Endometrium (tissue), 2 donors: ENCODE measurements around the gene PLCXD3.
"Not testable (repeated sequence)": the region's sequence is repeated elsewhere in the genome, so short reads cannot be mapped to it uniquely, and the experiment has no call there.

ENCODE experiments used
- FAIRE-seq: peaks from 2 replicates; lab custom pipeline; 2012; peaks lifted over from hg19 to GRCh38; lab: Jason Lieb, UNC
- donor health status: control.
- donor health status: control.

The PLCXD3 gene

DNA sequence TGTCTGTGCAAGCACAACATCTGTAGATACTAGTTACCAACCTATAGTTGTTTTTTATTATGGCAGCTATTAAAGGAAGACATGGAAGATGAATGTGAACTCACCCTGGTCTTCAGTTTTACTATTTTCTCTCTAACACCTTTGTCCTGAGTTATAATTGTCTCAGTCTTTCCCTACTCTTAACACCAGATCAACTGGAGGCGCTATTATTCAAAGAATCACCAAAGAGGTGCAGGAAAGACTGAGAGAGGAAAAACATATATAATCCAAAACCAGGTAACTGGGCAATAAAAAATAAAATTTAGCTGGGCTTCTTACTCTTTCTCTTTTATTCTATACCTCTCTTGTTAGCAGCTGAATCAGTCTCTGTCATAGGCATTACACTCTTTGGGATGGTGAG is 162.8 kb downstream of the PLCXD3 start:
- FAIRE-seq: no peak

DNA sequence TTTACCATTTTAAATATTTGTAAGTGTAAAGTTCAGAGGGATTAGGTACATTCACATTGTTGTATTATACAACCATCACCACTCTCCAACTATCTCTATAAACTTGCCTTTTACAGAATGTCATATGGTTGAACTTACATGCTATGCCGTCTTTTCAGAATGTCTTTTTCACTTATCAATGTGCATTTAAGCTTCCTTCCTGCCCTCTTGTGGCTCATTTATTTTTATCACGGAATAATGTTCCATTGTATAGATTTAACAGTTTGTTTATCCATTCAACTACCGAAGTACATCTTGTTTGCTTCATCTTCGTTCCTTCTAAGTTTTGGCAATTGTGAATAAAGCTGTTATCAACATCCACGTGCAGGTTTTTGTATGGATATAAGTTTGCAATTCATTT is 163.8 kb downstream of the PLCXD3 start:
- no peak for FAIRE-seq

DNA sequence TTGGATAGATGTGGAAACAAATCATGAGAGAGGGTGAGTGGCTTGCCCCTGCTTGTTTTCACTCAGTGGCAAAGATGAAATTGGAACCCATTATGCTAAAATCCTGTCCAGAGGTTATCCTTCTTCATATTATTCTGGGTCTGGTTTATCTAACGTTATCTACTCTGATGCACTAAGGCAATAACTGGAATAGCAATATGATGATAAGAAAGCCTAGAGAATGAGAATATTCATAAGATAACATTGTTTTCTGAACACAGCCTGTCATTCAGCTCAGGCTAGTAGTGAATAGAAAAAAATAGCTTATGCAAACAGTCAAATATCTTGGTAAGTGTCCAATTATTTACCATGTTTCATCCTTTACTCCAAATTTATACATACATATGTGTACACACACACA is 165.1 kb downstream of the PLCXD3 start:
- FAIRE-seq: no peak

DNA sequence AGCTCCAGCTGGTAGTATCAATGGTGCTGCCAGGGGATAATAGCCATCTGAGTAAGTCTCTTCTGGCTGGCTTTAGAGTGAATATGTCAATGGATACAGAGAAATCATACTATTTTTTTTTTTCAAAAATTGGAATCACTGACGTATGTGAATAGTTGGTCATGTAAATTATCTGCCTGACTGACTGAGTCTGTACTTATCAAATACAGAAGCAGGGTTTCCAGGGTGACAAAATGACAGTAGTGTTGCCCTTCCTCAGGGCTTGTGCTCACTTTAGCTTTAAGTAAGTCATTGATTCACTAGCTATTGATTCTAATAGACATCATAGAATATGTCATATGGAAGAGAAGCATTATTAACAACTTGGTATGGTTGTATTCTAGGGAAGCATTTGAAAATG is 171.1 kb downstream of the PLCXD3 start:
- FAIRE-seq: no peak

DNA sequence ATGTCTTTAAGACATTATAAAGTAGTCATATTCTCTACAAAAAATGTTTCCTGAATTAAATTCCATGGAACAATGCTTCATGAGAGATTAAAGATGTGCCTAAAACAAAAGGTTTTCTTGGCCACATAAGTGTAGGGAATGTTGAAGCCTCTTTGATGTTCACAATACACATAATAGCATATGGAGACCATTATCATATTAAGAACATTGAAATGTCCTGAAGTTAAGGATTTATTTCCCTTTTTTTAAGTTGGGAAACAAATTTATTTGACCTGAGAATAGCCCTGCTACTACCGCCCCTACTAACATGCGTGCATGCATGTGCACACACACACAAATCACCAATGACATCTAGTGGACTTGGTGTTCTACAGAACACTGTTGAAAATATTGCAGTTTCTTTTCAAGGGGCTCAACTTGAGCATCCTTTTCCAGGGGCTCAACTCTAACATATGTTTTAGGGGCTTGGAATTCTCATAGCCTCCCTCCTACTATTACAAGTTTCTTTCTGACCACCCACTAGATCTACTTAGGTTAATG is 172.2 kb downstream of the PLCXD3 start:
- FAIRE-seq: no peak

DNA sequence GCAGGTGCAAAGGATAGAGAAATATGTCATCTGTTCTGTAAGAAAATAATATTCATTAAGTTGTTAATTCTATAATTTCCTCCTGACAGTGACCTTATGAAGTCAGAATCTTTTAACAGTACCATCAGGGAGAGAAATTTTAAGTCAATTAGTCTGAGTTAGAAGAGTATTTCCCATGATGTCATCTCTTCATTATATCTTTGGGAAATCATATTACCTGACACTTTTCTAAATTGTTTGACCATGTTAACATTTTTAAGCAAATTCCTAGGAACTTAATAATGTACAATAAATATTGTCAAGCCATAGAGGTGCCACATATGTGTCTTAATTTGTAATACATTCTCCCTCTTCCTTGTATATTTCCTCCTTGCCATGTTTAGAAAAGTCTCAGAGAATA is 172.7 kb downstream of the PLCXD3 start:
- FAIRE-seq: no peak

DNA sequence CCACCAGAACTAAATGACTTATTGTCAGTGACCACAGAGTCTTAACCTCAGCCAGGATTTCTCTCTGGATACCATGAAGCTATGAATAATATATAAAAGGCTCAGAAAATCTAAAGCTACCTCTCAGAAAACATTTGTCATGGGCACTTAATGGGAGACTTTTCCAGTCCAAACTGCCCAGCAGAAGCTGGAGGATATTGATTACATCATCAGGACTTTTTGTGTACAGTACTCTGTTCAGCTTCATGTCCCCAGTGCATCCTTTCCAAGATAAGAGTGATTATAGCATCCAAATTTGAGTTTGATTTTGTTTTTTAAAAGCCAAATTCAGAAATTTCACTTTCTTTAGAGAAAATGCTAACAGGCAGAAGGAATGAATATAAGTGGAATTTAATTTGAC is 173.2 kb downstream of the PLCXD3 start:
- FAIRE-seq: no peak

DNA sequence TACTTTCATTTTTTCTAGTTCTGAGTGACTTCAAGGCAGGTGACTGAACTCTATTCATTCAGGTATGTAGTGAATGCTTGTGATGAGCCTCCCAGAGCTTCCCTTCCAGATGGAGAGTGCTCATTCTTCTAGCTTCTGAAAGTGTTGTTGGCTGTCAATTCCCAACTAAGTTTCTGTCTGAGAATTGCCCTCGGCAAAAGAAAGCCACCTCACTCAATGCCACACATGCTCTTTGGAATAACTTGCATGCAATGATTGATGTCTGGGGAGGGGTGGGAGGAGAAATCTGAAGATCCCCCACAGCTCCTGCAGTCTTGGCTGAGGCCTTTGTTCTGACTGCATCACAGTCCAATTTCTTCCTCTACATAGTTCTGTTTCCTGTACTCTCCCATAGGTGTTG is 173.9 kb downstream of the PLCXD3 start:
- no peak for FAIRE-seq

DNA sequence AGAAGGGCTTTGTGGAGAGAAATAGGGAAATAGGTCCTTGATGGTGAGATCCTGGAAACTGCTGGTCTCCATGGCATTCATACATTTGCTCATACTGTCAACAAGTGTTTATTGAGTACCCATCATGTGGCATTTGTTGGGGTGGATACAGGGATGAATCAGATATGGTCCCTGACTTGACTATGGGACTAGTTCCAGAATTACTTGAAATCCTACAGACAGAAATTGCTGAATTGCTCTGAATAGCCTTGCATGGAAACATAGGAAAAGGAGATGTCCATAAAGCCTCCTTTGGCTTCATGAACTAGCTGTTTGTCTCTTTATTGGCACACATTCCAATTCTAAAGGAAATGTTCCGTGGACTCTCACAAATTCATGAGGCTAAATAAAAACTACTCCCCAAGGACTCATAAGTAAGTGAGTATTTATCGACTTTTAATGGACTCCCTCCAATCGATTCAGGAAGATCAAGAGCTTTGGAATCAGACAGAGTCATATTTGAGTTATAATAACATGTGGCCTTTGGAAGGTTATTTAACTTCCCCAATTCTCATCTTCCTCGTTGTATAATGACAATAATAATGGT is 174.7 kb downstream of the PLCXD3 start:
- FAIRE-seq: no peak

DNA sequence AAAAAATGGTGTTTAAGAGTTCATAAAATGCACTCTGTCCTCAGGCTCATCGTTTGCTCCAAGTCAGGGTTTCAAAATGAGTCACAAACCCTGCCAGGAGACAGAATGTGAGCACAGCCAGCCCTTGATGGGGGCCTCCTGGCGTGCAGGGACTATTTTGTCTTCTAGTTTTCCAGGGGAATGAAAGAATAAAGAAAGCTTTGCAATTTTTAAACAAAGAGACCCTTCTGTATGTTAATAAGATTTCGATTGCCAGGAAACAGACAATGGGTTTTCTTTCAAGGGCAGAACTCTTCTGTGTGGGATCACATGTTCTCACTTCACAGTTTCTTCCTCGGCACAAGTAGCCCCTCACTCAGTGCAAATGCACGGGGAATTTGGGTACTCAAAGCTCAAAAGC is 175.6 kb downstream of the PLCXD3 start:
- FAIRE-seq: no peak

DNA sequence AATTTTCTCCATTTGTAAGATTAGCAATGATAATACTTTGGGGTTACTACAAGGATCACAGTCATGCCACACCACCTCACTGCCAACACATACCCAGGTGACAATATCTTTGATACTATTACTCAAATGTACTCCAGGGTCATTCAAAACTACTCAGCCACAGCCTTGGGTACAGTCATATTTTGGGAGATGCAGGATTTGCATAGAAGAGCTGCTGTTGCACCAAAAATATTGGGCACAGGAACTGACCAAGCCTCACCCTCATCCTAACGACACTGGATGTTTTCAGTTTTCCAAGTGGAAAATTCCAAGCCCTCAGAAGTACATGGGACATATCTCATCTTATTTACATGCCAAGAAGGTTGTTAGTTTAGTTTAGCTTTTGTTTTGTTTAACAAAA is 176.2 kb downstream of the PLCXD3 start:
- no peak for FAIRE-seq

DNA sequence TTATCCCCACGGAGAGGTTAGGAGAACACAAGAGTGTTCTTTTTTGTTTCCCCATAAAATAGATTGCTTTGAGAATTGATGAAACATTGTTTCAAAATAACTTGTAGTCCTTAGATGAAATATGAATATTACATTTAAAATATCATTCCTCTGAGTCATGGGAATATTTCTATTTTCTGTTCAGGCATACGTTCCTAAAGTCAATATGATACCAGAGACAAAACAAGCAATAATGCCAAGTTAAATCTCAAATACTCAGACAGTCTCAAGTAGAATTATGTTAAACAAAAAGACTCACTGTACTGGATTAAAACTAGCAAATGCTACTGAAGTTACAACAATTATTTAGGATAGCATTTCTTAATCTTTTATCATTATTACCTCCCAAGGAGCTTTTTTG is 185.3 kb downstream of the PLCXD3 start:
- FAIRE-seq: no peak

DNA sequence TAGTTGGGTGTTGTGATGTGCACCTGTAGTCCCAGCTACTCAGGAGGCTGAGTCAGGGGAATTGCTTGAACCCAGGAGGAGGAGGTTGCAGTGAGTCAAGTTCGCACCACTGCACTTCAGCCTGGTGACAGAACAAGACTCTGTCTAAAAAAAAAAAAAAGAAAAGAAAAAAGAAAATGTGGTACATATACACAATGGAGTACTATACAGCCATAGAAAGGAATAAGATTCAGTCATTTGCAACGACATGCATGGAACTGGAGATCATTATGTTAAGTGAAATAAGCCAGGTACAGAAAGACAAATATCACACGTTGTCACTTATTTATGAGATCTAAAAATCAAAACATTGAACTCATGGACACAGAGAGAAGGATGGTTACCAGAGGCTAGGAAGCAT is 187.6 kb downstream of the PLCXD3 start:
- not testable (repeated sequence) for FAIRE-seq

DNA sequence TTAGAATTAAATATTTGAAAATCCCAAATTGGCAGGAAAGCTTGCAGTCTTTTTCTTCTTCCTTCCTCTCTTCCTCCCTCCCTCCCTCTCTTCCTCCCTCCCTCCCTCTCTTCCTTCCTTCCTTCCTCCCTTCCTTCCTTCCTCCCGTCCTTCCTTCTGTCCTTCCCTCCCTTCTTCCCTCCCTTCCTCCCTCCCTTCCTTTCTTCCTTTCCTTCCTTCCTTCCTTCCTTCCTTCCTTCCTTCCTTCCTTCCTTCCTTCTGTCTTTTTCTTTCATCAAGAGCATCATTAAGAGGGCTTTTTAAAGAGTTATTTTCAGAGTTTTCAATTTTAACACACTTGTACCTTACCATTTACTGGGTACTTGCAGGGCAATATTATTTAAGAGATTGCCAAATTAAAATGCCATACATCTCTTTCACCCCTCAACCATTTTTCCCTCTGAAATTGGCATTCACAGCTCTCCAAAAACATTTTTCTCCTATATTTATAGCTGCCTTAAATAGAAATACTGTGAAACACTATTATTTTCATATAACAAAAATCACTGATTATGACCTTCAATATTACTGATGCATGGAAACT is 197.8 kb downstream of the PLCXD3 start:
- FAIRE-seq: no peak

DNA sequence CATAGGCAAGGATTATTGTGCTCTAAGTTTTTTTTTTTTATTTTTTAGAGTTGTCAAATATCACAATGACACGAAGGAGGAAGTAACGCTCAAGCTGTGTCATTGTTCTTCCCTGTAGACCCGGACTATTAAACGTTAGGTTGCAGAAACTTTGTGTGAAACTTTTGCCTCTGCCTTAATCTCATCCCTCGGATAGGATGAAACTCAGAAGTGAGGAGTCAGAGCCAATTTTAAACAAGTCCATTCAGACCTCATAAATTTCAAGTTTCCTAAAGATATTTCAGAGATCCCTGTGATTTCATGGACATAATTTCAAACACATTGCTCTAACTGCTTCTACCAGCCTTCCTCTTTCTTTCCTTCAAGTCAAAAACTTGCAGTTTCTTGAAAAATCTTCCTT is 198.3 kb downstream of the PLCXD3 start:
- no peak for FAIRE-seq

DNA sequence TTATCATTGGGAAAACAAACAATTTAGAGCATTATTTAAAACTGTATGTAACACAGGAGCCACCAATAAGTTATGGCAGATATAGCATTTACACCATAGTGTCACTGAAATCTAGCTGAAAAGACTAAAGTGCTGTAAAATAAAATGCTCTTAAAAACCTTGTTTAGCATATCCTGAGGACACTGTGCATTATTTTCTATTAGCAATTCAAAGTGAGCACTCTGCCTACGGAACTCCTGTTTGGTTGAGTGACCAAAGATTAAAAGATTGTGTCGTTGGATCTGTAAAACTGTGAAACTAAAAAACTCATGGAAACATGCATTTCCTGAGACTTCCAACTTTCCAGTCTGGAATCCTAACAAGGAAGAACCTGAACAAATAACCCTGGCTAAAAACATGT is 201.1 kb downstream of the PLCXD3 start:
- FAIRE-seq: no peak

DNA sequence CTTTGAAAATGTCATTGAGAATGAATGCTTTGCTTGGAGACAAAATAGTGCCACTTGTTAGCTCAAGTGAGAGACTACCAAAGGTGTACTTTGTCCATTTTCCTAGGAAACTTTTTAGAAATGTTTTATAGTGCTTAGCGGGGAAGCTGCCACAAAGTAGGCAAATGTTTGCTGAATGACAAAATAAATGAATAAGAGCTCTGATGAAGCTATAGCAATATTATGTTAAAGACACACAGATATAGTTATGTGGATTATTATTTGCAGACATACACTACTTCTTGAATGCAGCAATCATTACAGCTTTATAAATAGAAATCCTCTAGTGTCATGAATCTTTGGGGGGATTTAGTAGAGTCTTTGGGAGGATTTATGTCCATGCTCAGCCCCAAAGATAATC is 204.4 kb downstream of the PLCXD3 start:
- FAIRE-seq: no peak

DNA sequence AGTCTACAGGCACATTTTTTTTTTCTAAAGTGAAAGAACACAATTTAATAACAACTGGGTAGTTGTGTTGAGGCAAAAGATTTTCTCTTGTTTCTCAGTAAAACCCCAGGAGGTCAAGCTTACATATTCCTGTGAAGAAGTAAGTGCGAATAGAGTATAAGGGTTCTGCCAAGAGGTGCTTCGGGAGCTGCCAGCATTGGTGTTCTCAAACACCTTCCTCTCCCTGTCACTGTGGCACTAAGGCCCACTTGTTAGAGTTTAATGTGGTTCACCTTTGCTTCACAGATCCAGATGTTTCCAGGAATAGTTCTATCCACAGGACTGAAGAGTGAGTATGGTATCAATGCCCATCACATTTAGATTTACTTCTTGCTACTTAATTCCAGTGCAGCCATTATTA is 205.3 kb downstream of the PLCXD3 start:
- FAIRE-seq: no peak

DNA sequence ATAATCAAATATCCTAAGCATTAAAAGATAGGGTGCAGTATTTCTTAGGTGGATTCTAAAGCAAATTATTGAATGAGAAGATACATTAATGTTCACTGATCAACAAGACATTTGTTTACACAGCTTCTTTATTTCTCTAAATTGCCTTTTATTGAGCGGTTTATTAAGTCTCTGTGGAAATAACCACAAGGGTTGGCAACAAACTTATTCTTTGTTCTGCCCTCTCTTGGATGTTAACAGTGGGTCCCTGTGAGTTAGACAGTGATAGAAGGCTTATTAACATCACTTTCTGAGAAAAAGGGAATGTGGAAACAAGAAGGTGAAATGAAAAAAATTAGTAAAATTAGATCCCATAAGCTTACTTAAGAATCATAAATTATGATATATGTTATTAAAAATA is 214.3 kb downstream of the PLCXD3 start:
- FAIRE-seq: no peak

DNA sequence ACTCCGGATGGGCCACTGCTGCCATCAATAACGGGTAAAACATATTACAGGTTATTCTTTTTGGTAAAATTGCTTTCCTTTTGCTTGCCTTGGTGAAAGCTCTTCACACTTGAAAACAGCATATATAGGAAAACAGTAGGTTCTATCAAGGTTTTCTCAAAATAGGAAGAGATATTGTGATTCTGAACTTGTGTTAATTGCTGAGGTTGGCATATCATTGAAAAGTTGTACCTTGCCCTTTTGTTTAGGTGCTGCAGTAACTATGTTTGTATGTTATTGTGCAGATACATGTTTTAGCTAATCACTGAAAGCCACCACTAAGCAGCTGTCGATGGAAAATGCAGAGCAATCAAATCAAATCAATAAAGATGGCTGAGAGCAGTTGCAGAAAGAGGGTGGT is 219.1 kb downstream of the PLCXD3 start:
- no peak for FAIRE-seq

DNA sequence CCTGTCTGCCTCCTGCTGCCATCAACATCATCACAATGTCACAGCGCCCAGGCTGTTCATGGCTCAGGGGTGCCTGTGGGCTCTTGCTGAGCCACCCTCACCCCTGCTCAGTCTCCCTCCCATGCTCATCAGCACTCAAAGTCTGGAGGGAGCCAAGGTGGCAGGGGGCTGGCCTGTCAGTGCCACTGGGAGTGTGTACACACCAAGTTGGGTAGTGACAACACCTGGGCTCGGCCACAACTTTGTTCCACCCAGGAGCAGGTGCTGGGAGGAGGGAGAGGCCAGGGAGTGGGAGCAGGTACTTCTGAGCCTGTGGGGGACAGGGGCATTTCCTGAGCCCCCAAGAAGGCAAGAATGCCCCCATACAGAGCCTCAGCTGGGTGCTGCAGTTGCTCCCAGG is 219.6 kb downstream of the PLCXD3 start:
- no peak for FAIRE-seq

DNA sequence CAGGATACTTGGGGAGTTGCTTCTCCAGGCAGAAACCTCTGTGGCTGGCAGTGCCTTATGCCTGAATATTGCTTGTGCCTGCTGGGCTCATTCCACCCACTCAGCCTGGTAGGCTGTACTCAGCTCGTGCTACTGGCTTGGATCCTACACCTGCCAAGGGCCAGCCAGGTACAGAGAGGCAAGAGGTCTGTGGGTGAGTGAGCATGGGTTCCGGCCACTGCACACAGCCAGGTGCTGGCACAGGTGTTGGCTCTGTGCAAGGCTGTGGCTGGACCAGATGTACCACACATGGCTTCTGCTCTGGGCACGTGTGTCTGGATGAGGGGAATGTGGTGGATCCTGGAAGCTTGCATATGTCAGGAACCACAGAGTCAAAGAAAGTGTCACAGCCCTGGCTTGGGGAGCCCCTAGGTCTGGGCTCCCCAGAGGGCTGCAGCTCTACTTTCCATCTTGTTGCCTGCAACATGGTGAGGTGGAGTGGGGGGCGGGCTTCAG is 220.4 kb downstream of the PLCXD3 start:
- no peak for FAIRE-seq

DNA sequence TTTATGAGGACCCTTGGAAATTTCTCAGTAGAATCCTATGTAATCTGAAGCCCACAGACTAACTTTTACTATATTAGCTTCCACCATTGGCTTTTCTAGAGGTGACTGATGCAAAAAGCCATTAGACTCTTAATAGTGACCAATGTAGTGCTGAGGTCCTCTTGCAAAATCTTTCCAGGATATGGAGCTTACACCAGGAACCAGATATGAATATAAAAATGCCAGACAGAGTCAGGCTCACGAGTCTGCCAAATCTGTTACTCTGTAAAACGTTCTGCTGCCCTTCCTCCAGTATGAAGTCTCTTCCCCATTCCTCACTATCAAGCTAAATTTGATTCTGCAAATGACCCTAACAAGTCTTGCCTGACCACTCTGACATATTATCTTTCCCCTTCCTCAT is 223.7 kb downstream of the PLCXD3 start:
- FAIRE-seq: no peak

DNA sequence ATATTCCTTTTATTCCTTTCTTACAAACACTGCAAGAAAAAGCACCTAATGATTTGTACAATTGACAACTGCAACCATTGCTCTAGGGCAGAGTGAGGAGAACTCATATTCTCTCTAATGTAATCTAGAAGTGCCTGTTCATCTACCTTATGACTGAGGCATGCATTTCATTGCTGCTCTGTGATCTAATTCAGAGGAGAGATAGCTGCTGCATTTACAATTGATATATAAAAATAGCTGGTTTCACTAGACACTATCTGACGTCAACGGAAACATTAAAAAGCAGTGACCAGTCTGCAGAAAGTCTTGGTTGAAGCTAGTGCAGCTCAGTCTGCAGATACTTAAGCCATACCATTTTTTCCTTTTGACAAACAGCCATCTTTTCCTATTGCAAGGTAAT is 224.2 kb downstream of the PLCXD3 start:
- no peak for FAIRE-seq
